Left lung (tissue), 10 donors: ENCODE data around the gene IL10RA. TPM values are rescaled to one million over a fixed set of nuclear protein-coding genes. Genes with fewer than 3 reads are reported as not detected.

Source experiments
- ATAC-seq: fragments of 200-7000 bp; cut with Tn5 transposase; one replicate; pipeline ENCODE4 v1.9.1; 2020; ENCODE audit warnings: moderate library complexity
- DNase-seq, 4 donors: peaks; one replicate each; pipeline ENCODE4 v3.0.0-alpha.2; 2013 to 2020
- H3K27ac ChIP-seq, 2 donors: fragments of 200-600 bp; sonication (generic) in 1 of 2; one replicate each; pipeline versions ENCODE4 v1.5.0 to v1.8.0; 2020 to 2021
- H3K27me3 ChIP-seq, 2 donors: fragments of 200-600 bp; sonication (generic) in 1 of 2; one replicate each; pipeline versions ENCODE4 v1.5.0 to v1.8.0; 2020 to 2021
- H3K36me3 ChIP-seq, 2 donors: fragments of 200-600 bp; sonication (generic) in 1 of 2; one replicate each; pipeline versions ENCODE4 v1.5.0 to v1.8.0; 2020 to 2021
- H3K4me1 ChIP-seq, 2 donors: fragments of 200-600 bp; one replicate each; pipeline ENCODE4 v1.8.0; 2021
- H3K4me3 ChIP-seq, 2 donors: fragments of 200-600 bp; sonication (generic) in 1 of 2; one replicate each; pipeline versions ENCODE4 v1.5.0 to v1.8.0; 2020 to 2021; ENCODE audit warnings: mild to moderate bottlenecking in 1 of 2
- H3K9me3 ChIP-seq, 2 donors: fragments of 200-600 bp; sonication (generic) in 1 of 2; one replicate each; pipeline versions ENCODE4 v1.5.0 to v1.8.0; 2020 to 2021
- intact Hi-C, 2 donors: fragments of 100-400 bp; cut with DNase I; formaldehyde crosslinking; loops; one replicate each; pipeline versions ENCODE4 v1.11.2 to v1.14.2; 2022
- polyA plus RNA-seq, 6 donors: library from polyadenylated mRNA; unstranded; fragments of 120-200 nt; gene quantifications; one replicate each; pipeline ENCODE4 v1.2.1, GENCODE V29; 2013; ENCODE audit not compliant: insufficient read length in 6 of 6
- total RNA-seq, 2 donors: library from RNA; stranded (reverse); fragmentation: NEBNext Ultra II Directional; extraction: Animal tissue kit (Norgen Biotek cat#: 25700); gene quantifications; one replicate each; pipeline ENCODE4 v1.2.1, GENCODE V29; 2021
- TF ChIP-seq, protein P1 (sequence below), 2 donors: fragments of 200-600 bp; sonication (generic) in 1 of 2; IDR thresholded peaks; one replicate each; pipeline versions ENCODE4 v1.5.0 to v1.8.0; 2021; ENCODE audit warnings: antibody characterized with exemption in 2 of 2
- donor health status: DM: no; HTN: yes; CAD: no.
- donor health status: DM: no; HTN: no; CAD: no.

Gene IL10RA
- total and polyA plus RNA-seq, 8 donors: 4.0 to 56.8 (median 6.0) TPM

DNA sequence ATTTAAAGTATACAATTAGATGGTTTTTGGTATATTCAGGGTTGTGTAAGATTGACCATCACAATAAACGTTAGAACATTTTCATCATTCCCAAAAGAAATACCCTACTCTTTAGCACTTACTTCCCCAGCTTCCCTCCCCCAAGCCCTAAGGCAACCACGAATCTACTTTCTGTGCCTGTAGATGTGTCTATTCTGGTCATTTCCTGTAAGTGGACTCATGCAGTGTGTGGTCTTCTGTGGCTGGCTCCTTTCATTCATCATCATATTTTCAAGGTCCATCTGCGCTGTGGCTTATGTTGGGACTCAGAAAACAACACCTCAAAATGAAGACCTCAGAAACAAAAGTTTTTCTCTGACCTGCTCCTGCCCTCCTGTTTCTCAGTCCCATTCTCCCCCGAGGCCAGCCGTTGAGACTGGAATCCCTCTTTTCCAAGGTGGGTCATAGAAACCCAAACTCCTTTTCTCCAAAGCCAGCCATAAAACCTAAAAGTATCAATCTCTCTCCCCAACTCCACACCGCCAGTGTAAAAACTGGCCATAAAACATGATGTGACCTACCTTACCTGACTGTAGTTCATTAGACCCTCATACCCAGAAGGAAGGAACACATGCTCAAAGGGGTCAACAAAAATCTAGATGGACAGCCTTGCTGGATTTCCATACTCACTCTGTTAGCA, 44.1 kb upstream of the IL10RA start:
- H3K27me3 ChIP-seq: no peaks in the 10 kb centered on the region
- DNase-seq (no peak), ATAC-seq (no peak)
- no peak overlapping the region for H3K27ac ChIP-seq
- H3K4me1 ChIP-seq: peaks cover 0 to 25% of the 10 kb centered on the region in 2 donors
- no peak overlapping the region for H3K4me3 ChIP-seq
- TF ChIP-seq, protein P1, sequence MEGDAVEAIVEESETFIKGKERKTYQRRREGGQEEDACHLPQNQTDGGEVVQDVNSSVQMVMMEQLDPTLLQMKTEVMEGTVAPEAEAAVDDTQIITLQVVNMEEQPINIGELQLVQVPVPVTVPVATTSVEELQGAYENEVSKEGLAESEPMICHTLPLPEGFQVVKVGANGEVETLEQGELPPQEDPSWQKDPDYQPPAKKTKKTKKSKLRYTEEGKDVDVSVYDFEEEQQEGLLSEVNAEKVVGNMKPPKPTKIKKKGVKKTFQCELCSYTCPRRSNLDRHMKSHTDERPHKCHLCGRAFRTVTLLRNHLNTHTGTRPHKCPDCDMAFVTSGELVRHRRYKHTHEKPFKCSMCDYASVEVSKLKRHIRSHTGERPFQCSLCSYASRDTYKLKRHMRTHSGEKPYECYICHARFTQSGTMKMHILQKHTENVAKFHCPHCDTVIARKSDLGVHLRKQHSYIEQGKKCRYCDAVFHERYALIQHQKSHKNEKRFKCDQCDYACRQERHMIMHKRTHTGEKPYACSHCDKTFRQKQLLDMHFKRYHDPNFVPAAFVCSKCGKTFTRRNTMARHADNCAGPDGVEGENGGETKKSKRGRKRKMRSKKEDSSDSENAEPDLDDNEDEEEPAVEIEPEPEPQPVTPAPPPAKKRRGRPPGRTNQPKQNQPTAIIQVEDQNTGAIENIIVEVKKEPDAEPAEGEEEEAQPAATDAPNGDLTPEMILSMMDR (IDR thresholded peaks at IDR 0.05): no peak
- no peaks in the 10 kb centered on the region for H3K9me3 ChIP-seq
- intact Hi-C loops: loop anchor here in 1 of 2 donors (10.0 kb wide), 1 partner anchor 113 kb away; no protein-coding TSS in a partner anchor
- no peaks in the 10 kb centered on the region for H3K36me3 ChIP-seq

DNA sequence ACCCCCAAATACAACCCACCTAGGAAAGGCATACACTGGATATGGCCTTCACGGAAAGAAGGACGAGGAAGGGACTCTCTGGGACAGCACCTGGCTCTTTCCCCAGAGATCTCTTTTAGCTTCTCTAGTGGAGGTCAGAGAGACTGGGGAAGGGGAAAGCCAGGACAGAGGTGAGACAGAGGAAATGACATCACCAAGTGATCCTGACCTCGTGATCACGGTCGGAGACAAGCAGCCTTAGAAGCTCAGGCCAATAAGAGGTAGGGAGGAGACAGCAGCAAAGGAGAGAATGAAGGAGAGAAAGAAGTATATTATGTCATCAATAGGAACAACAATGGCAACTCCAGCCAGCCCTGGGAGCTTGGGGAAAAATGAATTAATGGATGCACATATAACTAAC, 41.6 kb upstream of the IL10RA start:
- no peaks in the 10 kb centered on the region for H3K27me3 ChIP-seq
- no peak overlapping the region for H3K4me3 ChIP-seq
- DNase-seq (no peak), ATAC-seq (no peak)
- no peaks in the 10 kb centered on the region for H3K36me3 ChIP-seq
- H3K4me1 ChIP-seq: peaks cover 0 to 32% of the 10 kb centered on the region in 2 donors
- TF ChIP-seq, protein P1 (IDR thresholded peaks at IDR 0.05): no peak
- peak overlapping the region in 1 of 2 donors; percentile 18 for H3K27ac ChIP-seq
- intact Hi-C loops: loop anchor here in 1 of 2 donors (10.0 kb wide), 1 partner anchor 110 kb away; no protein-coding TSS in a partner anchor
- H3K9me3 ChIP-seq: no peaks in the 10 kb centered on the region

DNA sequence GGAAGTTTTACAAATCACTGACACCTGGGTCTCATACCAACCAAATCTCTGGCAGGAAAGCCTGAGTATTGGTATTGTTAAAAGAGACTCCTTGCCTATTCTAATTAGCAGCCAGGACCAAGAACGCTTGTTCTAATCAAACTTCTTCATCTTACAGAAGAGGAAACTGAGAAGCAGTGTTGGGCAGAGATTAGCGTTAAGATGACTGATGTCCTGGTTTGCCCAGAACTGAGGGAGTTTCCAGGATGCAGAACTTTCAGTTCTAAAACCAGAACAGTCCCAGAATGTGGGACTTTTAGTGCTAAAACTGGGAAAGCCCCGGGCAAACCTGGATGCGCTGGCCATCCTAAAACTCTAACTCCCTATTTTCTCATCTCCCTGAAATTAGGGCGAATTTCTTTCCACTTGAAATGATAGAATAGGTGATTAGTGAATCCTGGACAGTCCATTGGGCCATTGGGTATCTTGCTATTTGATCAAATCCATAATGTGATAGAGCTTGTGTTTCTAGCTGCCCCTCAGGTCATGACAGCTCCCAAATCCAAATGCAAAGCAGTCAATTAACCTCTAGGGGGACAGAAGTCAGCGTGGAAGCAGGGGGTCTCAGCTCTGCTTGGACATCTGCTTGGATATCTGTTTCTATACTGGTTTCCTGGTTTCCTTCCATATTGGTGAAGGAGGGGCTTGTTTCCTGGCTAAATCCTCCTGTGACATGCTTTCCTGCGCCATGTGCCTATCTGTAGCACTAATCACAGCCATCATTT, 41.0 kb upstream of the IL10RA start:
- TF ChIP-seq, protein P1 (IDR thresholded peaks at IDR 0.05): no peak
- Histone ChIP-seq H3K9me3 (no peaks in the 10 kb centered on the region), H3K4me3 (no peak overlapping the region), H3K27me3 (no peaks in the 10 kb centered on the region), H3K27ac (peak overlapping the region in 1 of 2 donors; percentile 18), H3K4me1 (peaks cover 0 to 39% of the 10 kb centered on the region in 2 donors), H3K36me3 (no peaks in the 10 kb centered on the region)
- ATAC-seq (no peak), DNase-seq (no peak)
- intact Hi-C loops: loop anchor here in 1 of 2 donors (5.0 to 10.0 kb wide), 2 partner anchors 103 to 110 kb away; no protein-coding TSS in a partner anchor

DNA sequence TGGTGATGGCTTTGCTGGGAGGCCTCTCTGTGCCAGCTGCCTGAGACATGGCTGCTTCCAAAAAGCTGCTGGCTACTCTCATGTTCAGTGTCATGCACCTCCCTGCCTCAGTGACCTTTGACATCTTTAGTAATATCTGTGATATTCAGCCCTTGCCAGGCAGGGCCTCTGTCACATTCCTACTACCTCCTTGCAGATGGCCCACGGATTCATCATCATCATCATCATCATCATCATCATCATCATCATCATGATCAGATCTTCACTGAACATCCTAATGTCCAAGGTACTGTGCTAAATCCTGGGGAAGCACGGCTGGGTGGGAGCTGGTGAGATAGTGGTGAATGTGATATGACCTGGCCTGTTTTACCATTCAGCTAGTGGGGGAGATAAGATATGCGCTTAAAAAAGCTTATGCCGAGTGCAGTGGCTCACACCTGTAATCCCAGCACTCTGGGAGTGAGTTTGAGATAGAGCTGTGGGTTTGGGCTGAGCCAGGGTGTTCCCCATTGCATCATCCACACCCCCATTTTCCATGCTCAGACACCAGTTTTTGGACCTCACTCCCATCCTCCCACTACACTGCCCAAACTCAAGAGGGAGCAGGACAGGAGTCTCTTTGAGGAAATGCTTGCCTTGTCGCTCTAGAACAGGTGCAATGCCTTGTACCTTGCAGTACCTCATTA, 39.9 kb upstream of the IL10RA start:
- TF ChIP-seq, protein P1 (IDR thresholded peaks at IDR 0.05): no peak
- Histone ChIP-seq H3K4me1 (peaks cover 0 to 49% of the 10 kb centered on the region in 2 donors), H3K27ac (no peak overlapping the region), H3K36me3 (no peaks in the 10 kb centered on the region), H3K4me3 (no peak overlapping the region), H3K9me3 (no peaks in the 10 kb centered on the region), H3K27me3 (no peaks in the 10 kb centered on the region)
- intact Hi-C loops: loop anchor here in 1 of 2 donors (5.0 to 10.0 kb wide), 2 partner anchors 104 to 109 kb away; no protein-coding TSS in a partner anchor
- ATAC-seq: no peak
- no peak for DNase-seq
